Testis (tissue), 3 donors: ENCODE data around the gene MAST3. TPM values are rescaled to one million over a fixed set of nuclear protein-coding genes. Genes with fewer than 3 reads are reported as not detected.
A peak's percentile ranks its signal among the peaks of the same experiment; 100 is the strongest.

Source experiments
- DNase-seq: peaks from one replicate; pipeline ENCODE4 v3.0.0-alpha.2; 2019
- H3K27ac ChIP-seq, 2 donors: fragments of 200-600 bp; sonication (generic); one replicate each; pipeline ENCODE4 v1.5.1; 2019
- H3K27me3 ChIP-seq: fragments of 200-600 bp; sonication (generic); one replicate; pipeline ENCODE4 v1.5.1; 2019
- H3K36me3 ChIP-seq: fragments of 200-600 bp; sonication (generic); one replicate; pipeline ENCODE4 v1.5.1; 2017; ENCODE audit warnings: low read depth; ENCODE audit errors: missing control alignments
- H3K4me1 ChIP-seq: fragments of 200-600 bp; sonication (generic); one replicate; pipeline ENCODE4 v1.5.1; 2019
- H3K4me3 ChIP-seq, 2 donors: fragments of 200-600 bp; sonication (generic); one replicate each; pipeline ENCODE4 v1.5.1; 2017 to 2019
- H3K9me3 ChIP-seq: fragments of 200-600 bp; sonication (generic); one replicate; pipeline ENCODE4 v1.5.1; 2017
- POLR2A ChIP-seq: fragments of 450-650 bp; IDR thresholded peaks from one replicate; pipeline ENCODE4 v1.6.1; 2017; ENCODE audit warnings: antibody characterized with exemption, mild to moderate bottlenecking, moderate library complexity
- WGBS, 2 donors: methylation state at CpG; one replicate each; pipeline ENCODE4 v1.1.5; 2018; 5-methylcytosine and 5-hydroxymethylcytosine counted together
- intact Hi-C: fragments of 100-400 bp; cut with DNase I; formaldehyde crosslinking; loops from one replicate; pipeline ENCODE4 v1.15.1; 2023; ENCODE audit warnings: low total_unique reads
- polyA plus RNA-seq: library from polyadenylated mRNA; stranded (reverse); fragments of 350-450 nt; fragmentation: Illumina TruSeq; extraction: RNeasy Lipid Tissue Mini Kit (QIAGEN cat#74804); gene quantifications from one replicate; pipeline ENCODE4 v1.2.3, GENCODE V29; 2014; ENCODE audit warnings: low read depth, low replicate concordance; ENCODE audit not compliant: insufficient read depth
- total RNA-seq, 2 donors: library from RNA; depleted of rRNA; stranded (reverse); fragments of >200 nt; gene quantifications; one replicate each; pipeline ENCODE4 v1.2.3, GENCODE V29; 2016
- TF ChIP-seq, protein P1 (sequence below), 3 experiments: fragments of 450-650 bp in 2 of 3; fragments of 200-600 bp in 1 of 3; sonication (generic) in 1 of 3; IDR thresholded peaks; one replicate each; pipeline ENCODE4 v1.5.1; 2016 to 2019; ENCODE audit warnings: antibody characterized with exemption in 3 of 3, mild to moderate bottlenecking in 2 of 3, moderate library complexity in 1 of 3

MAST3 gene
- total and polyA plus RNA-seq, 3 donors from 2014 or later = 5.0 to 11.2 (median 9.7) TPM

DNA sequence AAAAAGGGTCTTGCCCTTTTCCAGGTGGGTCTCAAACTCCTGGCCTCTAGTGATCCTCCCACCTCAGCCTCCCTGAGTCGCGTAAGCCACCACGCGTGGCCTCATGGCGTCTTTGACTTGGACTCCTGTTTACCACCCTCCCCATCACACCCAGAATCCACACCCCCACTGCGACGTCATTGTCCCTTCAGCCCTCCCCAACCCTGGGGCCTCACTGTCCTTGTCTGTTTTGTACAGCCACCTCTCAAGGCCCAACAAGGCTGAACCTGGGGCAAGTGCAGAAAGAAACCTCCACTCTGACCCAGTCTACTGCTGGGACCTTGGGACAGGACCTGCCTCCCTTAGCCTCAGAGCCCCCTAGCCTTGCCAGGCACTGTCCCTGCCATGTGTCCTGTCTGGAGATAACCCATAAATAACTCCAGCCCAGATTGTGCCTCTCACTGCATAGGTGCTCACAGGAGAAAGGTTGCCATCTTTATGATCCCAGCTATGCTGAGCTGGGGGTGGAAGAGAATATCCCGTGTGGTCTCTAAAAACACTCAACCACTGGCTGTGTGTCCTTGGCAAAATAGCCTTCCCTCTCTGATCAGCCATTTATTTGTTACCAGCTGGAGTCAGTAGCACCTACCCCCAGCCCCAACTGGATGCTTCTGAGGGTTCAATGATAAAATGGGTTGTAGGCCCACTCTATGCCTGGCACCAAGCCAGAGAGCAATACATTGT is 74.2 kb downstream of the MAST3 start:
- WGBS, 2 donors = 84 to 87% methylated on average over 8 of the region's 8 CpGs
- no peak for DNase-seq
- H3K9me3 ChIP-seq = no peaks in the 10 kb centered on the region
- TF ChIP-seq, protein P1, sequence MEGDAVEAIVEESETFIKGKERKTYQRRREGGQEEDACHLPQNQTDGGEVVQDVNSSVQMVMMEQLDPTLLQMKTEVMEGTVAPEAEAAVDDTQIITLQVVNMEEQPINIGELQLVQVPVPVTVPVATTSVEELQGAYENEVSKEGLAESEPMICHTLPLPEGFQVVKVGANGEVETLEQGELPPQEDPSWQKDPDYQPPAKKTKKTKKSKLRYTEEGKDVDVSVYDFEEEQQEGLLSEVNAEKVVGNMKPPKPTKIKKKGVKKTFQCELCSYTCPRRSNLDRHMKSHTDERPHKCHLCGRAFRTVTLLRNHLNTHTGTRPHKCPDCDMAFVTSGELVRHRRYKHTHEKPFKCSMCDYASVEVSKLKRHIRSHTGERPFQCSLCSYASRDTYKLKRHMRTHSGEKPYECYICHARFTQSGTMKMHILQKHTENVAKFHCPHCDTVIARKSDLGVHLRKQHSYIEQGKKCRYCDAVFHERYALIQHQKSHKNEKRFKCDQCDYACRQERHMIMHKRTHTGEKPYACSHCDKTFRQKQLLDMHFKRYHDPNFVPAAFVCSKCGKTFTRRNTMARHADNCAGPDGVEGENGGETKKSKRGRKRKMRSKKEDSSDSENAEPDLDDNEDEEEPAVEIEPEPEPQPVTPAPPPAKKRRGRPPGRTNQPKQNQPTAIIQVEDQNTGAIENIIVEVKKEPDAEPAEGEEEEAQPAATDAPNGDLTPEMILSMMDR (IDR thresholded peaks at IDR 0.05) = no peak
- no peak for TF ChIP-seq POLR2A
- no peak overlapping the region for H3K27ac ChIP-seq
- no peak overlapping the region for H3K4me3 ChIP-seq
- intact Hi-C loops = no loop called here
- peaks cover 9% of the 10 kb centered on the region for H3K4me1 ChIP-seq
- no peaks in the 10 kb centered on the region for H3K36me3 ChIP-seq
- H3K27me3 ChIP-seq = no peaks in the 10 kb centered on the region

DNA sequence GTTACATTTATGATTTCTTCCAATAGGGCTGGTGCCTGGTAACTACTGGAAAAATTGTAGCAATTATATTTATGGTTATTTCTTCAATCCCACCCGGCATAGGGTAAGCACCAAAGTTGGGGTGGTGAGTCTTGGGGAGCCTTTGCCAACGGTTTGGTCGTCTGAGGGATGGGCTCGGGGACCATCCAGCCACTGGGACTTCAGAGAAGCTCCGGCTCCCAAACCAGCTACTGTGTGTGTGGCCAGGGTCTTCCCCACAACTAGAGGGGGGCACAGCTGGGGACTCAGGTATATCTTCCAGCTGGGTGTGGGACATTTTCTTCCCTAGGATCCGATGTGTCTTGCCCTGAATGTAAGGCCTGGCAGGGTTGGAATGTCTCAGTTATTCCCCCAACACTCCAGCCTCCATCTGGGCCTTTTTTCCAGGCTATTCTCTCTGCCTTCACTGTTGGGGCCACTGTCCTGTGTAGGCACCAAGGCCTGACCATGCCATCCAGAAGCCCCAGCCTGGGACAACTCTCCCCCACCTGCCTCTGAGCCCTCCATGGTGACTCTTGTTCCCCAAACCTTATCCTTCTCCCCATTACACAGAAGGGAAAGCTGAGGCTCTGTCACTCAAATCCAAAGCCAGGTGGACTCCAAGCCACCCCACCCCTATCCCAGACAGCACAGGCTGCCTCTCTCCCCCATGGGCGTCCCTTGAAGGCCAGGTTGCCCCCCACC is 74.9 kb downstream of the MAST3 start:
- intact Hi-C loops = no loop called here
- WGBS, 2 donors = 78 to 81% methylated on average over 6 to 7 of the region's 7 CpGs
- DNase-seq = no peak

DNA sequence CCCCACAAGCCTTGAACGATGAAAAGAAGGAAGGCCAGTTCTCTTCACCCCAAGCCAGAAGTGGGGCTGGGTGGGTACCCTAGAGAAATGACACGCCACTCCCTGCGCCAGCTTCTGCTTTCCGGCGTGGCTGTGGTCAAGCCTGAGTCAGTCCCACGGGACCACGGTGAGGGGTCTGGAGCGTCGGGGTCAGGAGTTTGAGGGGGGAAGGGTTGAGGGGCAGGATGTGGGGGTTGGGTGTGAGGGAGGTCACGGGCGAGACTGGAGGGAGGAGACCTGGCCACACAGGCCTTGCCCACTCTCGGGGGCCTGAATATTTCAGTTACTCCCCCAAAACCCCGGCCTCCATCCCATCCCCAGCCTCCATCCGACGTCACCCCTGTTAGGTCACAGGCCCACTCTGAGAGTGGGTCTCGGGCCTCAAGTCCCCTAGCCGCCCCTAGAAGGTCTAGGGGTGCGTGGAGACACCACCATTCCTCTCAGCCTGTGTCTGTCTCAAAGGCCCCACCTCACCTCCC is 75.5 kb downstream of the MAST3 start:
- no peaks in the 10 kb centered on the region for H3K27me3 ChIP-seq
- WGBS, 2 donors = 33 to 56% methylated on average over 10 to 18 of the region's 18 CpGs
- H3K4me1 ChIP-seq = peaks cover 9% of the 10 kb centered on the region
- no peaks in the 10 kb centered on the region for H3K36me3 ChIP-seq
- DNase-seq = no peak
- intact Hi-C loops = no loop called here
- peak overlapping the region in 1 of 2 donors; percentile 65 for H3K4me3 ChIP-seq
- H3K9me3 ChIP-seq = no peaks in the 10 kb centered on the region
- H3K27ac ChIP-seq = peak overlapping the region in 1 of 2 donors; percentile 26
- no peak for TF ChIP-seq POLR2A
- TF ChIP-seq, protein P1 (IDR thresholded peaks at IDR 0.05) = no peak

More for the DNA sequence above, 74.9 kb downstream of the MAST3 start:
- no peak overlapping the region for H3K27ac ChIP-seq
- H3K4me1 ChIP-seq = peaks cover 9% of the 10 kb centered on the region
- no peaks in the 10 kb centered on the region for H3K9me3 ChIP-seq
- no peak for TF ChIP-seq POLR2A
- TF ChIP-seq, protein P1 (IDR thresholded peaks at IDR 0.05) = no peak
- no peaks in the 10 kb centered on the region for H3K27me3 ChIP-seq
- no peak overlapping the region for H3K4me3 ChIP-seq
- no peaks in the 10 kb centered on the region for H3K36me3 ChIP-seq

DNA sequence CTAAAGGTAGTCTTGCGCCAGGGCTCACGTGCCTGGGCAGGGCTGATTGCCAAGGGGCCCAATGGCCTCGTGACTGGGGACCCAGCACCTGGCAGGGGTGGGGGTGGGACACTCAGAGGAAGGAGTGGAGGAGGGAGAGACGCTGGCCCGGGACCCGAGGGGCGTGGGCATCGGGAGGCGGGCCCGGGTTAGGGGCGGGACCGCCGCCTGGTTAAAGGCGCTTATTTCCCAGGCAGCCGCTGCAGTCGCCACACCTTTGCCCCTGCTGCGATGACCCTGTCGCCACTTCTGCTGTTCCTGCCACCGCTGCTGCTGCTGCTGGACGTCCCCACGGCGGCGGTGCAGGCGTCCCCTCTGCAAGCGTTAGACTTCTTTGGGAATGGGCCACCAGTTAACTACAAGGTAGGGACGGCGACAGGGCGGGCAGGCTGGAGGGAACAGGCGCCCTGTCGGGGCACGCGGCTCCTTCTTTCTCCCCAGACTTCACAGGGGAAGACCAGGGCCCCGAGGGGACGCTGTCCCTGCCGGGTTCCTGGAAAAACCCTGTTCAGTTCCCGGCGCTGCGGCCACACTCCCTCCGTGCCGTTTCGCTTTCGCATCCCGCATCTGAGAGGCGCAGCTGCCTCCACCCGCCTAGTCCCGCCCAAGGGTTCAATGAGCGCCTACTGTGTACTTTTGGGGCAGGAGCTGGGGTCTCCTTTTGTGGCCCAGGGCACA is 76.2 kb downstream of the MAST3 start, which contains the start of gene IFI30:
TSS of gene IFI30 (plus strand) at position 242 of the 717 bp plus-strand sequence. CDS start at position 271, 29 bp downstream.
- TF ChIP-seq, protein P1 (IDR thresholded peaks at IDR 0.05) = no peak
- no peak for TF ChIP-seq POLR2A
- Histone ChIP-seq H3K36me3 (no peaks in the 10 kb centered on the region), H3K27me3 (no peaks in the 10 kb centered on the region), H3K9me3 (no peaks in the 10 kb centered on the region), H3K4me1 (peaks cover 9% of the 10 kb centered on the region), H3K4me3 (peak within 1 kb of the TSS; percentile 55 to 65), H3K27ac (peak within 1 kb of the TSS in 1 of 2 donors; percentile 26)
- WGBS, 2 donors = 1 to 2% methylated on average over 13 to 47 of the region's 47 CpGs
- DNase-seq = peak; percentile 62
- intact Hi-C loops = no loop called here
